ENCODE measurements around the gene KIRREL3.

The KIRREL3 gene

GRCh38 chr11:126991596-126991995 is 9.0 kb downstream of the KIRREL3 start:
- Histone ChIP-seq H3K23ac (ENCODE audit: low read depth, low read length, poor library complexity) (no peak overlapping the region), H4K8ac (ENCODE audit: low read depth, low read length) (no peak overlapping the region), H3K4me2 (ENCODE audit: insufficient read depth, low read length, poor library complexity, severe bottlenecking) (no peak overlapping the region), H2BK120ac (ENCODE audit: low read depth, low read length) (no peak overlapping the region), H3K79me1 (ENCODE audit: low read depth, low read length) (no peaks in the 10 kb centered on the region), H3K14ac (ENCODE audit: low read length) (no peak overlapping the region), H4K91ac (ENCODE audit: low read depth, low read length, poor library complexity) (no peak overlapping the region), H3K9me3 (replicated peaks in 1 of 2; ENCODE audit: control insufficient read depth in 2 of 2, insufficient read depth in 1 of 2, low read depth in 1 of 2, low read length in 2 of 2) (no peaks in the 10 kb centered on the region), H3K36me3 (replicated peaks in 1 of 2; ENCODE audit: control insufficient read depth in 2 of 2, insufficient read depth in 2 of 2, low read length in 2 of 2) (no peaks in the 10 kb centered on the region), H3K18ac (ENCODE audit: low read length) (no peak overlapping the region), H2BK12ac (ENCODE audit: low read length) (no peak overlapping the region), H3K27me3 (ENCODE audit: control insufficient read depth in 3 of 3, insufficient read depth in 3 of 3, low read depth in 1 of 3, low read length in 3 of 3) (peaks cover 0 to 1% (median 0%) of the 10 kb centered on the region in 3 experiments), H3K4me1 (ENCODE audit: control insufficient read depth in 2 of 2, insufficient read depth in 1 of 2, low read depth in 1 of 2, low read length in 2 of 2) (peaks cover 0 to 8% of the 10 kb centered on the region in 2 donors), H2BK5ac (ENCODE audit: low read length) (no peak overlapping the region), H3K4ac (ENCODE audit: low read length) (no peak overlapping the region), H3K9ac (ENCODE audit: low read depth, low read length, poor library complexity) (no peak overlapping the region), H2BK15ac (ENCODE audit: low read length) (no peak overlapping the region), H3K27ac (replicated peaks; ENCODE audit: low read length) (no peak overlapping the region), H2AFZ (ENCODE audit: low read length) (no peak overlapping the region), H2AK5ac (ENCODE audit: low read depth, low read length) (no peak overlapping the region), H3K4me3 (ENCODE audit: low read length in 2 of 2) (no peak overlapping the region)
- no CpG with 5 or more reads among the region's 2 CpGs for WGBS, 2 donors (ENCODE audit: extremely low coverage in 2 of 2, insufficient read length in 2 of 2, insufficient replicate concordance in 1 of 2)
- DNase-seq (ENCODE audit: low spot score) = no peak

DNA sequence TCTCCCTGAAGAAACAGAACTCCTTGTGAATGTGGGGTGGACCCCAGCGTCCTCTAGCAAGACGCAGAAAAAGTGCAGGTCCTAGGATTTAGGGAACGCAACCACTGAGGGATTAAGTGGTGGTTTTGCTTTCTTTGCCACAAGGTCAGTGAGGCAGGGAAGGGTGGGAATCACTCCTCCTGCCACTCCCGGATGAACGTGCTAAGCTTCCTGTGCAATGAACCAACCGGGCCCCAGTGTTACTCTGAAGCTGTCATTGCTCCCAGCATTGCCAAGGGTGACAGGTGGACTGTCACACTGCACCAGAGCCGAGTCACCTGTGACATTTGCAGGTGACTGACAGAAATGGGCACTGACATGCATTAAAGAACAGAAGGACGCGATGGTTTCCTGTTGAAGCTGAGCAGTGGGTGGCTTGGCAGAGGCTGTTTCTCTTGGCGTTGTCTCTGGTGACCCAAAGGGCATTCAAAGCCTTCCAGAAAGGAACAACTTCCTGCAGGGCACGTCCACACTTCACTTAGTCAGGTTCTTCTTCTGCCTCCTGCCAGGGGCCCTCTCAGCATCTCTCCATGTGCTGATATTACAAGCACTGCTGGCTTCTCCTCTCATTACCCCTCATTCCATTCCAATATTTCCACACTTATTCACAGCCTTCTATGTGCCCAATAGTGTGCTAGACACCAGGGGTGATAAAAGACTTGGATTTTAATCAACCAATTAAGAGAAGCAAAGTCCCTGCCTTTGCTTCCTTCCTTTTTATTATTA is 9.7 kb downstream of the KIRREL3 start:
- Histone ChIP-seq H3K27me3 (ENCODE audit: control insufficient read depth in 3 of 3, insufficient read depth in 3 of 3, low read depth in 1 of 3, low read length in 3 of 3) (no peaks in the 10 kb centered on the region), H2BK120ac (ENCODE audit: low read depth, low read length) (no peak overlapping the region)
- no CpG with 5 or more reads among the region's 11 CpGs for WGBS, 2 donors (ENCODE audit: extremely low coverage in 2 of 2, insufficient read length in 2 of 2, insufficient replicate concordance in 1 of 2)

DNA sequence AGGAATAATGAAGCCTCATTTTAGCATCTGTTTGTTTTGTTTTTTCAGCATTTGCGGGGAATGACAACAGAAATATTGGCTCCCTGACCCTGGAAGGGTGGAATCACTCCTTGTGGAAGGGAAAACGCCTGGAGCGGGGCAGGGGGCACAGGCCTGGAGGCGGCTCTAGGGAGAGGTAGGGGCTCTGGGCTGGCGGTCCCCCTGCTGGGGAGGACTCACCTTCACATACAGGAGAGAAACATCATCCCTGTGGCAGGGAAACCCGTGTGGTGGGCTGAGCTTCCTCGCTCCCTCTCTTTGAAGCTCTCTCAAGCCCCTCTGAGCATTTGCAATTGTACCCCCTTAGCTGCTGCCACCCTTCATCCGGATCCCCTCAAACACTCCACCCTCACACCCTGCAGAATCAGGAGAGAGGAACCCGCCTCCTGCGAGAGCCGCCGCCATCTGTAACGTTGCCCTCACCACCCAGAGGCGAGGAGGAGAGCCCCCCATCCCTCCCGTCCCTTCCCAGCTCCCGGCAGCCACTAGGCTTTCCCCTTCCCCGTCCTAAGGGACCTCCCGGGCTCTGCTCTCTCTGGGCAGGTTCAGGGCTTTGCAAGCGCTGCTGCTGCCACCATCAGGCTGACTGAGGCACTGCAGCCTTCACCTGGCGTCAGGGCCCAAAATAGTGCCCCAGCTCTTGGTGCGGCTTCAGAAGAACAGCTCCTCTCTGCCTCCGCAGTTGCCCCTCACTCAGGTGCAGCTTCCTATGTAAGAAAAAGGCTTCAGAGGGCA is 10.4 kb downstream of the KIRREL3 start:
- Histone ChIP-seq H3K23ac (ENCODE audit: low read depth, low read length, poor library complexity) (no peak overlapping the region), H3K18ac (ENCODE audit: low read length) (peak overlapping the region; percentile 72), H3K14ac (ENCODE audit: low read length) (no peak overlapping the region), H3K4ac (ENCODE audit: low read length) (no peak overlapping the region), H3K36me3 (replicated peaks in 1 of 2; ENCODE audit: control insufficient read depth in 2 of 2, insufficient read depth in 2 of 2, low read length in 2 of 2) (no peaks in the 10 kb centered on the region), H2BK12ac (ENCODE audit: low read length) (no peak overlapping the region), H3K79me1 (ENCODE audit: low read depth, low read length) (no peaks in the 10 kb centered on the region), H3K9me3 (replicated peaks in 1 of 2; ENCODE audit: control insufficient read depth in 2 of 2, insufficient read depth in 1 of 2, low read depth in 1 of 2, low read length in 2 of 2) (no peaks in the 10 kb centered on the region), H3K9ac (ENCODE audit: low read depth, low read length, poor library complexity) (no peak overlapping the region), H2AFZ (ENCODE audit: low read length) (peak overlapping the region; percentile 50), H3K4me1 (ENCODE audit: control insufficient read depth in 2 of 2, insufficient read depth in 1 of 2, low read depth in 1 of 2, low read length in 2 of 2) (peaks cover 0 to 5% of the 10 kb centered on the region in 2 donors), H3K4me2 (ENCODE audit: insufficient read depth, low read length, poor library complexity, severe bottlenecking) (no peak overlapping the region), H2BK120ac (ENCODE audit: low read depth, low read length) (no peak overlapping the region), H4K8ac (ENCODE audit: low read depth, low read length) (no peak overlapping the region), H2BK15ac (ENCODE audit: low read length) (no peak overlapping the region), H4K91ac (ENCODE audit: low read depth, low read length, poor library complexity) (no peak overlapping the region), H3K27me3 (ENCODE audit: control insufficient read depth in 3 of 3, insufficient read depth in 3 of 3, low read depth in 1 of 3, low read length in 3 of 3) (no peaks in the 10 kb centered on the region), H2AK5ac (ENCODE audit: low read depth, low read length) (no peak overlapping the region), H3K4me3 (ENCODE audit: low read length in 2 of 2) (no peak overlapping the region), H2BK5ac (ENCODE audit: low read length) (no peak overlapping the region), H3K27ac (replicated peaks; ENCODE audit: low read length) (no peak overlapping the region)
- no CpG with 5 or more reads among the region's 22 CpGs for WGBS, 2 donors (ENCODE audit: extremely low coverage in 2 of 2, insufficient read length in 2 of 2, insufficient replicate concordance in 1 of 2)
- DNase-seq (ENCODE audit: low spot score) = peak; percentile 76

More for the DNA sequence above, 9.7 kb downstream of the KIRREL3 start:
- Histone ChIP-seq H3K14ac (ENCODE audit: low read length) (no peak overlapping the region), H2BK12ac (ENCODE audit: low read length) (no peak overlapping the region), H3K9me3 (replicated peaks in 1 of 2; ENCODE audit: control insufficient read depth in 2 of 2, insufficient read depth in 1 of 2, low read depth in 1 of 2, low read length in 2 of 2) (no peaks in the 10 kb centered on the region), H3K9ac (ENCODE audit: low read depth, low read length, poor library complexity) (no peak overlapping the region), H2AFZ (ENCODE audit: low read length) (no peak overlapping the region), H3K4me3 (ENCODE audit: low read length in 2 of 2) (no peak overlapping the region), H4K91ac (ENCODE audit: low read depth, low read length, poor library complexity) (no peak overlapping the region), H2AK5ac (ENCODE audit: low read depth, low read length) (no peak overlapping the region), H3K4me2 (ENCODE audit: insufficient read depth, low read length, poor library complexity, severe bottlenecking) (no peak overlapping the region), H2BK15ac (ENCODE audit: low read length) (no peak overlapping the region), H3K36me3 (replicated peaks in 1 of 2; ENCODE audit: control insufficient read depth in 2 of 2, insufficient read depth in 2 of 2, low read length in 2 of 2) (no peaks in the 10 kb centered on the region), H4K8ac (ENCODE audit: low read depth, low read length) (no peak overlapping the region), H3K23ac (ENCODE audit: low read depth, low read length, poor library complexity) (no peak overlapping the region), H2BK5ac (ENCODE audit: low read length) (no peak overlapping the region), H3K4ac (ENCODE audit: low read length) (no peak overlapping the region), H3K18ac (ENCODE audit: low read length) (peak overlapping the region; percentile 13), H3K27ac (replicated peaks; ENCODE audit: low read length) (no peak overlapping the region), H3K79me1 (ENCODE audit: low read depth, low read length) (no peaks in the 10 kb centered on the region), H3K4me1 (ENCODE audit: control insufficient read depth in 2 of 2, insufficient read depth in 1 of 2, low read depth in 1 of 2, low read length in 2 of 2) (peaks cover 0 to 7% of the 10 kb centered on the region in 2 donors)
- no peak for DNase-seq (ENCODE audit: low spot score)

DNA sequence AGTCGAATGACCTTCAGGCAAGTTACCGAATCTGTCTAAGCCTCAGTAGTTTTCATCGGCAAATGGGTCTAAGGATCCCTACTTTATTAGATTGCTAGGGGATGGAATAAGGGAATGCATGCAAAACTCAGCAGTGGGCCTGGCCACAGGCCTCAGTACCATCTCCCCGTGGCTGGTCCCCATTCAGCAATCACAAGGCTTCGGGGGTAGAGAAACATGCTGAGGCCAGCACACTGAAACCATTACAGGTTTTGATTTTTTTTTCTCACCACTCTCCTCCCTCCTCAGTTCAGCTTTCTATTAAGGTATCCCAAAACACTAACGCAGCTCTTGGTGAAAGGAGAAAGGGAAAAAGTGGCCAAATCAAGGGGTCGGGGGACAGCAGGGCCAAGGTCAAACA is 11.9 kb downstream of the KIRREL3 start:
- peaks cover 0 to 5% of the 10 kb centered on the region in 2 donors for H3K4me1 ChIP-seq (ENCODE audit: control insufficient read depth in 2 of 2, insufficient read depth in 1 of 2, low read depth in 1 of 2, low read length in 2 of 2)
- no peak overlapping the region for H3K4me2 ChIP-seq (ENCODE audit: insufficient read depth, low read length, poor library complexity, severe bottlenecking)
- H4K8ac ChIP-seq (ENCODE audit: low read depth, low read length) = no peak overlapping the region
- no peak overlapping the region for H2BK5ac ChIP-seq (ENCODE audit: low read length)
- no peak overlapping the region for H3K14ac ChIP-seq (ENCODE audit: low read length)
- no peaks in the 10 kb centered on the region for H3K27me3 ChIP-seq (ENCODE audit: control insufficient read depth in 3 of 3, insufficient read depth in 3 of 3, low read depth in 1 of 3, low read length in 3 of 3)
- no peak for DNase-seq (ENCODE audit: low spot score)
- H2AK5ac ChIP-seq (ENCODE audit: low read depth, low read length) = no peak overlapping the region
- H2BK120ac ChIP-seq (ENCODE audit: low read depth, low read length) = no peak overlapping the region
- H3K27ac ChIP-seq (replicated peaks; ENCODE audit: low read length) = no peak overlapping the region
- no peak overlapping the region for H3K4ac ChIP-seq (ENCODE audit: low read length)
- no peak overlapping the region for H2BK12ac ChIP-seq (ENCODE audit: low read length)
- no peaks in the 10 kb centered on the region for H3K79me1 ChIP-seq (ENCODE audit: low read depth, low read length)
- H3K9me3 ChIP-seq (replicated peaks in 1 of 2; ENCODE audit: control insufficient read depth in 2 of 2, insufficient read depth in 1 of 2, low read depth in 1 of 2, low read length in 2 of 2) = no peaks in the 10 kb centered on the region
- H4K91ac ChIP-seq (ENCODE audit: low read depth, low read length, poor library complexity) = no peak overlapping the region
- H3K4me3 ChIP-seq (ENCODE audit: low read length in 2 of 2) = no peak overlapping the region
- no peak overlapping the region for H2BK15ac ChIP-seq (ENCODE audit: low read length)
- H3K9ac ChIP-seq (ENCODE audit: low read depth, low read length, poor library complexity) = no peak overlapping the region
- H3K18ac ChIP-seq (ENCODE audit: low read length) = no peak overlapping the region
- H3K36me3 ChIP-seq (replicated peaks in 1 of 2; ENCODE audit: control insufficient read depth in 2 of 2, insufficient read depth in 2 of 2, low read length in 2 of 2) = no peaks in the 10 kb centered on the region
- no peak overlapping the region for H3K23ac ChIP-seq (ENCODE audit: low read depth, low read length, poor library complexity)
- WGBS, 2 donors (ENCODE audit: extremely low coverage in 2 of 2, insufficient read length in 2 of 2, insufficient replicate concordance in 1 of 2) = no CpG with 5 or more reads among the region's 7 CpGs
- H2AFZ ChIP-seq (ENCODE audit: low read length) = no peak overlapping the region

Data from neuronal stem cell (in vitro differentiated cells).